ENCODE measurements around the gene CHN2.

DNA sequence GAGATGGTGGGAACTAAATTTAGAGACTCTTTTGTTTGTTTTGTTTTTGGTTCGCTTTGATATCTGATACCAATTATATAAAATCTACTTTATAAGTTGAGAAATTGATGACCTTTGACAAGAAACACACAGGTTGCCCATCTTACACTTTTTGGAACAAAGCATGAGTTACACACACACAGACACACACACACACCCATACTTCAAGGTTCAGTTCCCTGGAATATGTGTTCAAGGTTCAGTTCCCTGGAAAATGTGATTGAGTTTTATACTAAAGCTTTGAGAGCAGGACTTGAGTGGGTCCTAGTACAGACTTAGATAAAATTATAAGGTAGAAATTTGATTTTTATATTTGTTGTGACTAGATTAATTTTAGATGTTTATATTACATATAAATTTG lies 234.8 kb downstream of the CHN2 start:
- TF ChIP-seq POLR2AphosphoS5 (IDR thresholded peaks at IDR 0.05; ENCODE audit: low read depth, low read length) (no peak), TAF1 (IDR thresholded peaks at IDR 0.05; ENCODE audit: borderline replicate concordance, insufficient read depth, low read length) (no peak)
- TF ChIP-seq, protein P1, sequence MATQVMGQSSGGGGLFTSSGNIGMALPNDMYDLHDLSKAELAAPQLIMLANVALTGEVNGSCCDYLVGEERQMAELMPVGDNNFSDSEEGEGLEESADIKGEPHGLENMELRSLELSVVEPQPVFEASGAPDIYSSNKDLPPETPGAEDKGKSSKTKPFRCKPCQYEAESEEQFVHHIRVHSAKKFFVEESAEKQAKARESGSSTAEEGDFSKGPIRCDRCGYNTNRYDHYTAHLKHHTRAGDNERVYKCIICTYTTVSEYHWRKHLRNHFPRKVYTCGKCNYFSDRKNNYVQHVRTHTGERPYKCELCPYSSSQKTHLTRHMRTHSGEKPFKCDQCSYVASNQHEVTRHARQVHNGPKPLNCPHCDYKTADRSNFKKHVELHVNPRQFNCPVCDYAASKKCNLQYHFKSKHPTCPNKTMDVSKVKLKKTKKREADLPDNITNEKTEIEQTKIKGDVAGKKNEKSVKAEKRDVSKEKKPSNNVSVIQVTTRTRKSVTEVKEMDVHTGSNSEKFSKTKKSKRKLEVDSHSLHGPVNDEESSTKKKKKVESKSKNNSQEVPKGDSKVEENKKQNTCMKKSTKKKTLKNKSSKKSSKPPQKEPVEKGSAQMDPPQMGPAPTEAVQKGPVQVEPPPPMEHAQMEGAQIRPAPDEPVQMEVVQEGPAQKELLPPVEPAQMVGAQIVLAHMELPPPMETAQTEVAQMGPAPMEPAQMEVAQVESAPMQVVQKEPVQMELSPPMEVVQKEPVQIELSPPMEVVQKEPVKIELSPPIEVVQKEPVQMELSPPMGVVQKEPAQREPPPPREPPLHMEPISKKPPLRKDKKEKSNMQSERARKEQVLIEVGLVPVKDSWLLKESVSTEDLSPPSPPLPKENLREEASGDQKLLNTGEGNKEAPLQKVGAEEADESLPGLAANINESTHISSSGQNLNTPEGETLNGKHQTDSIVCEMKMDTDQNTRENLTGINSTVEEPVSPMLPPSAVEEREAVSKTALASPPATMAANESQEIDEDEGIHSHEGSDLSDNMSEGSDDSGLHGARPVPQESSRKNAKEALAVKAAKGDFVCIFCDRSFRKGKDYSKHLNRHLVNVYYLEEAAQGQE (IDR thresholded peaks at IDR 0.05; ENCODE audit: insufficient read depth in 1 of 2, low read depth in 2 of 2, low read length in 2 of 2) = no peak

Data from PFSK-1 (cell line).